Stimulated activated CD4-positive, alpha-beta T cell treated with anti-CD3 and anti-CD28 coated beads, Interleukin-1b, Interleukin-23, amount 100 ng/mL, for 24 hours (primary cell): Measurements from ENCODE around the gene KCNK6.
A peak's percentile ranks its signal among the peaks of the same experiment; 100 is the strongest.

Source experiments
- DNase-seq, 4 experiments: peaks; one replicate each; pipeline ENCODE4 v3.0.0-alpha.2; 2020; ENCODE audit warnings: low read depth in 4 of 4, low spot score in 1 of 4

The KCNK6 gene

GRCh38 chr19:38294090-38294489 lies 25.6 kb upstream of the KCNK6 start:
- DNase-seq, result no peak

GRCh38 chr19:38298821-38299680 lies 20.6 kb upstream of the KCNK6 start:
- no peak for DNase-seq

- no peak for DNase-seq
These were observed 15.9 kb upstream of the KCNK6 start, which contains the start of gene C19orf33 for GRCh38 chr19:38303517-38304351. Gene C19orf33 (plus strand): TSS chr19:38304251. CDS start chr19:38304262, 11 bp downstream.

GRCh38 chr19:38304352-38304865 lies 15.2 kb upstream of the KCNK6 start:
- no peak for DNase-seq

GRCh38 chr19:38304866-38305429 lies 14.7 kb upstream of the KCNK6 start:
- no peak for DNase-seq

- no peak for DNase-seq
These were observed 13.4 kb upstream of the KCNK6 start for GRCh38 chr19:38306236-38306635.

GRCh38 chr19:38307076-38307475 lies 12.6 kb upstream of the KCNK6 start:
- no peak for DNase-seq

GRCh38 chr19:38307597-38307996 lies 12.0 kb upstream of the KCNK6 start:
- no peak for DNase-seq

GRCh38 chr19:38308006-38308766 lies 11.5 kb upstream of the KCNK6 start:
- no peak for DNase-seq

GRCh38 chr19:38308926-38309614 lies 10.6 kb upstream of the KCNK6 start:
- DNase-seq, result no peak

- no peak for DNase-seq
These were observed 9.9 kb upstream of the KCNK6 start for GRCh38 chr19:38309615-38310278.

GRCh38 chr19:38310279-38310670 lies 9.4 kb upstream of the KCNK6 start:
- no peak for DNase-seq

GRCh38 chr19:38310986-38311385 lies 8.7 kb upstream of the KCNK6 start:
- DNase-seq, result no peak

GRCh38 chr19:38315657-38316476 lies 3.8 kb upstream of the KCNK6 start, which contains the start of gene YIF1B:
Gene YIF1B (minus strand): TSS chr19:38315947. CDS start chr19:38315917, 30 bp downstream.
- peak; percentile 85 to 92 (median 89) for DNase-seq

- DNase-seq, result no peak
These were observed 3.1 kb upstream of the KCNK6 start for GRCh38 chr19:38316477-38317067.

GRCh38 chr19:38317104-38317612 lies 2.5 kb upstream of the KCNK6 start:
- no peak for DNase-seq

GRCh38 chr19:38318660-38319059 lies 985 bp upstream of the KCNK6 start:
- no peak for DNase-seq

GRCh38 chr19:38320969-38321339 lies 1.3 kb downstream of the KCNK6 start:
- DNase-seq, result no peak
